ENCODE results near the gene RPS23.
"Not testable (repeated sequence)": the region's sequence is repeated elsewhere in the genome, so short reads cannot be mapped to it uniquely, and the experiment has no call there.

The RPS23 gene

DNA sequence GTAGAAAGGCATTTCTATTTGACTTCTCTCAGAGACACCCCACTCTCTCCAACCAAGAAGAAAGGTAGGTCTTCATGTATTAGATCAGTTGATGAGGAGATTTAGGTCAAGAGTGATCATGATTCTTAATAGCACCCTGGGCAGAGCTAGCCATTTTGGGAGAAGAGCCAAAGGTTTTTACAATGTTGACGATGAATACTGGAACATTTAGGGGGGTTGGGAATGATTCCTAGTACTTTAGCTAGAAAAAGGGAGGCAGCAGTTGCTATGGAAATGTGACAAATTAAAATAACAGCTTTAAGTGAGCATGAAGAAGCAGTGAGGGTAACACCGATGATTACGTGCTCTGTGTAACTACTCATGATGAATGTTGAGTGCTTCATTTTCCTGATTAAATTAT lies 9.5 kb upstream of the RPS23 start:
- DNase-seq, result no peak

GRCh38 chr5:82285206-82285605 lies 7.1 kb upstream of the RPS23 start:
- DNase-seq, result no peak

GRCh38 chr5:82283893-82284292 lies 5.7 kb upstream of the RPS23 start:
- DNase-seq, result no peak

DNA sequence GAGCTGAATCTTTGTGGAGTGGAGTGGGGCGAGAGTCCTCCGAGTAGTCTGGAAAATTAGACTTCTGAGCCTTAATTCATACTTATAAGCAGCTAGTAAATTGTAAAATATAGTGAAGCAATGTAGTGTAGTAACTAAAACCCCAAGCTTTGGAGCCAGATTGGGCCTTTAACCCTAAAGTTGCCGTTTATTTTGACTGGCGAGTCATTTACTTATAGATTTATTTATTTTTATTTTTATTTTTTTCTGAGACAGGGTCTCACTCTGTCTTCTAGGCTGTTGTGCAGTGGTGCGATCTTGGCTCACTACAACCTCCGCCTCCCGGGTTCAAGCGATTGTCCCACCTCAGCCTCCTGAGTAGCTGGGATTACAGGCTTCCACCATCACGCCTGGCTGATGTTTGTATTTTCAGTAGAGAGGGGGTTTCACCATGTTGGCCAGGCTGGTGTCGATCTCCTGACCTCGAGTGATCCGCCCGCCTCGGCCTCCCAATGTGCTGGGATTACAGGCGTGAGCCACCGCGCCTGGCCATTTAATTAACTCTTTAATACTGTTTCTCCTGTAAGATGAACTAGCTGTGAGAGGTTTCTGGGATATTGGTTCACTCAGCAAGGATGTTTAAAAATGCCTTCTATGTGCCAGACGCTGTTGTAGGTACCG lies 687 bp upstream of the RPS23 start:
- no peak for DNase-seq

DNA sequence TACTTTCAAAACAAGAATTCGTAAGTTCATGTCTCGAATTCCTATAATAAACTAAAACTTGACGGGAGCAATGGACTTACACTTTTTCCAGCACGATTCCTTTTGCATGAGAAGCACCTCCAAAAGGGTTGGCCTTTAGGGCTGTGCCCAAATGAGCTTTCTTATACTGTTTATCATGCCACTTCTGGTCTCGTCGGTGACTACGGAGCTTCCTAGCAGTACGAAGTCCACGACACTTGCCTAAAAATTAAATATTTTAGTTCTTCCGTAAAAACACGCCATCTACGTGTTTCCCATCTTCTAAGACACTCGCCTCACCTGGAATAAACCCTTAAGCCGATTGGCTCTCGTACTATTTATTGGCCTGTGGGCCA lies 554 bp downstream of the RPS23 start:
- no peak for DNase-seq

DNA sequence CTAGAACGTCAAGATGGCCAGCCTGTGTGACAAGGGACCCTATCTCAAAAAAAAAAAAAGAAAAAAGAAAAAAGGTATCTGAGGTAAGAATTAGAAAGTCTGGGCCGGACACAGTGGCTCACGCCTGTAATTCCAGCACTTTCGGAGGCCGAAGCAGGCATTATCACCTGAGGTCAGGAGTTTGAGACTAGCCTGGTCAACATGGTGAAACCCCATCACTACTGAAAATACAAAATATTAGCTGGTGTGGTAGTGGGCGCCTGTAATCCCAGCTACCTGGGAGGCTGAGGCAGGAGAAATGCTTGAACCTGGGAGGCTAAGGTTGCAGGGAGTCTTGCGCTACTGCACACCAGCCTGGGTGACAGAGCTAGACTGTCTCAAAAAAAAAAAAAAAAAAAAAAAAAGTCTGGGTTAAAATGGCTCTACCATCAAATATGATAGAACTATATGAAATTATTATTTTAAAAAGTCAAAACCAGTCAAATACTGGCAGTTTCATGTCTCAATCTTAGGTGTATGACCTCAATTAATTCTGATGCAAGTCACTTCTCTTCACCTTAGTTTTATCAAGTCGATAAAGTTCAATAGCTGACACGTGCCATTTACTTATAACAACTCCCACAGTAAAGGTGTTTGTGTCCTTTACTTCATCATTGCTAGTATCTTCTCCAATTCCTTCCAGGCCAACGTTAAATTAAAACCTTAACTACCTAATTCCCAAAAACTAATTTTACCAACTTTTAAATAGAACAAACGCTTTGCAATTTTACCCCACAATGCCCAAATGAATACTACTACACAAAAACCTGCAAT lies 1.1 kb downstream of the RPS23 start:
- no peak for DNase-seq

- DNase-seq, result no peak
Measured at GRCh38 chr5:82275216-82275664, 2.9 kb downstream of the RPS23 start.

- no peak for DNase-seq
Measured at GRCh38 chr5:82274343-82275211, 3.6 kb downstream of the RPS23 start.

GRCh38 chr5:82273426-82273825 lies 4.7 kb downstream of the RPS23 start:
- DNase-seq, result not testable (repeated sequence)

- not testable (repeated sequence) for DNase-seq
Measured at GRCh38 chr5:82272571-82273356, 5.4 kb downstream of the RPS23 start.

DNA sequence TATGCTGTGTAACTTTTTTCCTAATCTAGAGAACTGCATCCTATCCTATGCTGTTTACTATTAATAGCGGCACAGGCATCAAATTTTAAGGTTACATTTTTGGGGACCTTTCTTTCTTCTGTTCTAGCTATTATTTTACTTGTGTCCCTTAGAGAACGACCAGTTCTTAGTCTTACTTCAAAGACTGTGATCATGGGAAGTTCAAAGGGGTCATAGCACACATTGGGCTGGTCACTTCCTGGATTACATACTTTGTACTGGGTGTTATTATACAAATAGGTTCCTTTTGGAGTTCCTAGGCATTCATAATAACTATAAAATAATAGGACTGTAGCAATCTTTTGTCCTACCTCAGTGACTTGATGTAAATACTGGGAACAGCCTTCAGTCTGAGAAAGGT lies 8.8 kb downstream of the RPS23 start:
- DNase-seq, result not testable (repeated sequence)

DNA sequence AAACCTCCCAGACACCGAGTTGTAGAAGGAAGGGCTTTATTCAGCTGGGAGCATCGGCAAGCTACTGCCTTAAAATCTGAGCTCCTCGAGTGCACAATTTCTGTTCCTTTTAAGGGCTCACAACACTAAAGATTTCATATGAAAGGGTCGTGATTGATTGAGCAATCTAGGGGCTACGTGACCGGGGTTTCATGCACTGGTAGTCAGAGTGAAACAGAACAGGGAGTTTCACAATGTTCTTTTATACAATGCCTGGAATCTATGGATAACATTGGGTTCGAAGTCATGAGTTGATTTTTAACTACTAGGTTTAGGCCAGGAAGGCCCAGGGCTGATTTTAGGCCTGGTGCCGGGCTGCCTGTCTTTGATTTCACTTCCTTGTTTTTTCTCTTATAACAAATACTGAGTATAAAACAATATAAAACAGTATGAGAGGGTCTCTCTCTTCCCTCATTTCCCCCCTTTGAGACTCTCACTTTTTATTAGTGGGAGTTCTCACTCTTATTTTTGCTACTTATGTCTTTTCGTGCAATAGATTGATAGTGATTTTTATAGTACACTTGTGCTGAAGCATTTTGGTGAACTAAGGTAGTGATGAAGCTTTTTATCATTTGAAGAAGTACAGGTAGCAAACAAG lies 10.7 kb downstream of the RPS23 start:
- not testable (repeated sequence) for DNase-seq

DNA sequence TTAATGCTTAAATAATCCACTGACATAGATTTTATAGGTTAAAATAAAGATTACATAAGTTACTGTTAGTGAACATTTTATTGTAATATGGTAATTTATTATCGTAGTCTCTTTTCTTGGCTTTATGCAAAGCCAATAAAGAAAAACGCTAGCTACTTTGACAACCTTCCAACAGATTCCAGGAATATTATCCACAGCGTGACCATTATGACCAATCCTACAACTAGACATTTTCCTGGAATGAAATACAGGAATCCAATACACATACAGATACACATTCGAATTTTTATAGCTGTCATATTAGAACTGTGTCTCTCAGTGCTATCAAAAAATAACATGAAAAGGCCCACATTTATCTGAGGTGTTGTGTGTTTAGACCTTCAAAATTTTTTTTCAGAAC lies 13.1 kb downstream of the RPS23 start:
- DNase-seq, result no peak

DNA sequence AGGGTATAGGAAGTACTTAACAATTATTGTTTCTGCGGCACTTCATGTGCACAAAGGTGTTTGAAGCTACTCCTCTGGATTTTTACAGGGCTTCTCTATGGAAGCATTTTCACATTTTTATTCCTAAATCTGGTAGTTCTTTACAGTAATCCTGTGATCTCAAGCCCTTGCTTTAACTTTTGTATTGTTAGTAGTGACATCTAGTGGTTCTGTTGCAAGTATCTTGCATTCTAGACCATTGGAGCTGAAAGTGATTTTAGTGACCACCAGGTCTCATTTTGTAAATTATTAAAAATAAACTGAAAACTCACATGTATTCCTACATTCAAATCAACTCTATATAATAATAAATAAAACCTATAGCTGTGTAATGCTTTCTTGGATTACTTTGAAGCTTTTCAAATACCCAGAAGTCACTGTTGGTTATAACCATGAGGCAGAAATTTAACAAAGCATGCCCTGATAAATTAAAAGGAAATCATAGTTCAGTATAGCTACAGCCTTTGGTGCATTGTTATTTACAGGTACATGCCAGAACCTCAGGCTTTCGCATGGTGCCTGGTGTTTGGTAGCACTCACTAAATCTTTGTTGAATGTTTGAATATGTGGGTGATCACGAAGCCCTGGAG lies 18.9 kb downstream of the RPS23 start:
- no peak for DNase-seq

DNA sequence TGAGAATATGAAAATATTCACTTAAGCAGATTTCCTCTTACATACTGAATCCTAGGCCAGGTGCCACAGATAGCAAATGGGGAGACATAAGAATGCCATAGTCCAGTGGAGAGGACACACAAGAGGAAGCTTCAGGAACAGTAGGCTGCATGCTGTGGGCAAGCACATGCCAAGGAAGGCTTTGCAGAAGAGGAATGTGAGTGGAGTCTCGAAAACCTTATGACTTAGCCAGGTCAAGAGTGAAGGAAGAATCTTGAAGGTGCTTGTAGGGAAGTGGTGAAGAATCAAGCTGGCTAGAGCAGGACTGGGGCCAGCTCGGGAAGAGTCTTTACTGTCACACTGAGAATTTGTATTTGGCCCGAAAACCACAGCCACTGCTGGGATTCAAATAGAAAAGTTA lies 20.4 kb downstream of the RPS23 start:
- DNase-seq, result no peak

DNA sequence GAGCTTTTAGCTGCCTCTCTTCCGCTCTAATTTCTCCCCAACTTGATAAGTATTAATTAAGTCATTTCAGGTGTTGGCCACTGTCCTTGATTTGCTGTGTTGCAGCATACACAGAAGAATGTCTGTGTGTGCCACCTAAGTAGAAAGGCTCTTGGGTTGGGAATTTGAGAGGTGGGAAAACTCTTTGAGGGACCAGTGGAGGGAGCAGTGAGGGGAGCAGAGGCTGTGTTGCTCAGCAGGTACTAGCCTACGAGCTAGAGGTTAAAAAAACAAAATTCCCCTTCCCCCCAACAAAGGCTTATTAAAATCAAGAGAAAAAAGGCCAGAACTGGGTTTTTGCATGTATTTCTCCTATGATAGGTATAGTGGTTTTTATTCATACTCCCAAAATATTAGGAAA lies 20.9 kb downstream of the RPS23 start:
- DNase-seq, result no peak

DNA sequence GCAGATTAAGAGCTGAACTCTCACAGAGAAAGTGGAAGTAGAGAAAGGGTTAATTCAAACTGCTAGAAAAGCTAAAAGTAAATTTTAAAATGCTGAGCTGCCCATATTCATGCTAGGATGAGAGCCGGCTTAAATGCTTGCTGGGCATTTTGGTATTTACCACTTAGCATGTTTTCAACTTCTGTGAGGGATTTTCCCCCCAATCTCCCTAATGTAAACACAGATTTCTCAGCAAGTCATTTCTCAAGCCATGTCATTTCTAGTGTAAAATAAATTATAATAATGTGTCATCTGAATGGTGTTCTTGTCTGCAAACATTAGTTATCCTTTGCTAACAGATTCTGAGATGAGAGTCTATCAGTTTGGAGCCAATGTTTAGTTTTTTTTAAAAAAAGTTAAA lies 22.3 kb downstream of the RPS23 start:
- no peak for DNase-seq

GRCh38 chr5:82252744-82253143 lies 25.4 kb downstream of the RPS23 start:
- no peak for DNase-seq

DNA sequence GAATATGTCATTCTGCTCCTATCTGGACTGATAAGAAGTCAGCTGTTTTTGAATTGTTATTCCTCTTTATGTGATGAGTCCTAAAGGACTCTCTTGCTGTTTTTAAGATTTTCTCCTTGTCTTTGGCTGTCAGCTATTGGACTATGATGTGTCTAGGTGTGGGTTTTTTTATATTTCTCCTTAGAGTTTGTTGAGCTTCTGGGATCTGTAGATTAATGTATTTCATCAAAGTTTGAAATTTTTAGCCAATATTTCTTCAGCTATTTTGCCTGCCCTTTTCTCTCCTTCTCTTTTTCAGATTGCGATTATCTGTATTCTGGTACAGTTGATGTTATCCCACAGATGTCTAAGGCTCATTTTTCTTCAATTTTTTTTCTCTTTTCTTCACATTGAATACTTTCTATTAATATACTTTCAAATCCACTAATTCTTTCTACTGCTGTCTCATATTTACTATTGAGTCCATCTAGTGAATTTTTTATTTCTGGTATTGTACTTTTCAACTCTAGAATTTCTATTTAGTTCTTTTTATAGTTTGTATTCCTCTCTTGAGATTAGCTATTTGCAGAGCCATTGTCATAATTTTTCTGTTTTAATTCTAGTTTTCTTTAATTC lies 31.1 kb downstream of the RPS23 start:
- DNase-seq, result no peak

DNA sequence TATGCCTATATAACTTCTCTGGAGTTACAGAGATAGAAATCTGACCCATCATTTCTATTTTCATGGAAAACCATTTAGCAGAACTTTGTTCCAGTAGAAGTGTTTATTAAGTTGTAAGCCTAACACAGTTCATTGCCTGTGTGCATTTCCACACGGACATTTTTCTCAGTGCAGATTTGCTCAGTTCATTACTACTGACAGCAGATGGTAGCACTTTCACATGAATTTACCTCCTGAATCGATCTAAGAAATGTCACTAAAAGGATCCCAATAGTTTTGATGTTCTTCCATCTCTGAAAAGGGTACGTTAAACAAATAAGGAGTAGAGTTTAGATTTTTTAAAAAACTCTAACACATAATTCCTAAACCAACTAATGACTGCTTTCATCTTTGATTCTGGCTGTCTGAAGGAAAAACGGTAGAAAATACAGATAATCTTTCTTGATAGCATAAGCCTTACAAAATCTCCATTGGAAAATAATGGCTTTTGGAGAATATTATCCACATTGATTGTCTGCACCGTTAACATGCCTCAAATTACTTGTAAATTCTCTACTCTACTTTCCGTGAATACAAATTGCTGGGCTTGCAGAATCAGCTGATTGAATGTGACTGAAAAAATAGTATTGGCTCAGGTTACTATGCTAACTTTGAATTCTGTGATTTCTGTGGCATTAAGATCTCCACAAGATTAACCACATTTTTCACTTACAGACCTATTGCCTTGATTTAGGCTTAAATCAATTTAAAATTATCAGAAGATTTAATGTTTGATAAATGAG lies 33.1 kb downstream of the RPS23 start:
- DNase-seq, result no peak

Data from activated CD4-positive, alpha-beta T cell treated with anti-CD3 and anti-CD28 coated beads for 1 hour (primary cell).